ENCODE measurements around the gene C15orf39. TPM values are rescaled to one million over a fixed set of nuclear protein-coding genes. Genes with fewer than 3 reads are reported as not detected.
"Not testable (repeated sequence)": the region's sequence is repeated elsewhere in the genome, so short reads cannot be mapped to it uniquely, and the experiment has no call there.

Gene C15orf39
- total RNA-seq, 2 donors from 2014 or later, result 22.3 to 27.3 TPM

- H3K36me3 ChIP-seq; H3K4me3 ChIP-seq; H3K27me3 ChIP-seq; H3K27ac ChIP-seq; H3K4me1 ChIP-seq; H3K9me3 ChIP-seq; H3K9ac ChIP-seq (ENCODE audit: low read depth in 2 of 2, low read length in 2 of 2); intact Hi-C loops (cut with DNase I); DNase-seq: not testable (repeated sequence)
Measured at GRCh38 chr15:75258620-75259343, 57.1 kb downstream of the C15orf39 start.

- intact Hi-C loops (cut with DNase I); H3K27me3 ChIP-seq; H3K27ac ChIP-seq; H3K9me3 ChIP-seq; H3K9ac ChIP-seq (ENCODE audit: low read depth in 2 of 2, low read length in 2 of 2); H3K4me3 ChIP-seq; DNase-seq; H3K4me1 ChIP-seq; H3K36me3 ChIP-seq: not testable (repeated sequence)
Measured at GRCh38 chr15:75259873-75260272, 58.2 kb downstream of the C15orf39 start.

Other genes starting within 250 kb of the C15orf39 start
- 10 to 100 TPM in 1 of 2 donors, 1 to 10 TPM in 1; 7.8 to 25.5 TPM for gene RPP25, start 245.1 kb upstream of the C15orf39 start, total RNA-seq
- gene SCAMP5, start 206.3 kb upstream of the C15orf39 start, total RNA-seq, result 10 to 100 TPM in 1 of 2 donors, 1 to 10 TPM in 1; 4.9 to 24.9 TPM
- 10 to 100 TPM; 10.1 to 23.1 TPM for gene PPCDC, start 178.3 kb upstream of the C15orf39 start, total RNA-seq
- gene GOLGA6C, start 56.5 kb downstream of the C15orf39 start, total RNA-seq, result not detected
- not detected for gene GOLGA6D, start 81.0 kb downstream of the C15orf39 start, total RNA-seq
- 100 to 1,000 TPM in 1 of 2 donors, 10 to 100 TPM in 1; 69.8 to 127 TPM for gene COMMD4, start 134.2 kb downstream of the C15orf39 start, total RNA-seq
- gene NEIL1, start 145.2 kb downstream of the C15orf39 start, total RNA-seq, result 10 to 100 TPM; 34.1 to 39.6 TPM
- gene MAN2C1, start 166.7 kb downstream of the C15orf39 start, total RNA-seq, result 100 to 1,000 TPM; 115 to 176 TPM
- gene SIN3A, start 249.8 kb downstream of the C15orf39 start, total RNA-seq, result 10 to 100 TPM; 51.4 to 54.3 TPM

Measured in colonic mucosa (tissue), 4 donors.